Stimulated activated naive CD8-positive, alpha-beta T cell treated with anti-CD3 and anti-CD28 coated beads, Interleukin-15, amount 100 ng/mL, for 72 hours (primary cell): Measurements from ENCODE around the gene PTH2.

Experiments used
- ATAC-seq: fragments of 150-1000 bp; cut with Tn5 transposase; 2 replicates; pipeline ENCODE4 v1.10.0; 2021; ENCODE audit warnings: mild to moderate bottlenecking, moderate library complexity
- DNase-seq, 2 donors: peaks; one replicate each; pipeline ENCODE4 v3.0.0; 2021 to 2022
- H3K27ac Mint-ChIP-seq, 2 donors: one replicate each; pipeline ENCODE4 v1.8.0; 2022; ENCODE audit warnings: mild to moderate bottlenecking in 2 of 2, mixed read lengths in 2 of 2, moderate library complexity in 2 of 2
- H3K27me3 Mint-ChIP-seq: one replicate; pipeline ENCODE4 v1.8.0; 2022; ENCODE audit warnings: mixed read lengths
- H3K4me1 Mint-ChIP-seq: one replicate; pipeline ENCODE4 v1.8.0; 2022; ENCODE audit warnings: mild to moderate bottlenecking, mixed read lengths
- H3K4me3 Mint-ChIP-seq, 2 donors: one replicate each; pipeline ENCODE4 v1.8.0; 2022; ENCODE audit warnings: mild to moderate bottlenecking in 2 of 2, mixed read lengths in 2 of 2, moderate library complexity in 1 of 2
- H3K9me3 Mint-ChIP-seq, 2 donors: one replicate each; pipeline ENCODE4 v1.8.0; 2022; ENCODE audit warnings: mixed read lengths in 2 of 2

PTH2 gene

GRCh38 chr19:49440439-49441209 is 17.4 kb upstream of the PTH2 start:
- Mint-ChIP-seq H3K27ac (no peak overlapping the region), H3K27me3 (peaks cover 72% of the 10 kb centered on the region), H3K9me3 (no peaks in the 10 kb centered on the region), H3K4me3 (peak overlapping the region; percentile 47 to 61), H3K4me1 (peaks cover 56% of the 10 kb centered on the region)
- ATAC-seq (no peak), DNase-seq (no peak)

- no peak for DNase-seq
These were observed 16.6 kb upstream of the PTH2 start for GRCh38 chr19:49439836-49440235.

GRCh38 chr19:49438261-49438660 is 15.0 kb upstream of the PTH2 start:
- H3K9me3 Mint-ChIP-seq = no peaks in the 10 kb centered on the region
- DNase-seq (no peak), ATAC-seq (no peak)
- H3K27ac Mint-ChIP-seq = no peak overlapping the region
- peaks cover 96% of the 10 kb centered on the region for H3K27me3 Mint-ChIP-seq
- peaks cover 48% of the 10 kb centered on the region for H3K4me1 Mint-ChIP-seq
- no peak overlapping the region for H3K4me3 Mint-ChIP-seq

More at GRCh38 chr19:49439836-49440235, 16.6 kb upstream of the PTH2 start:
- Mint-ChIP-seq H3K9me3 (no peaks in the 10 kb centered on the region), H3K27me3 (peaks cover 80% of the 10 kb centered on the region), H3K4me1 (peaks cover 53% of the 10 kb centered on the region), H3K27ac (no peak overlapping the region), H3K4me3 (no peak overlapping the region)
- no peak for ATAC-seq

- Mint-ChIP-seq H3K27ac (peak overlapping the region in 1 of 2 donors; percentile 90), H3K4me3 (peak overlapping the region in 1 of 2 donors; percentile 75), H3K4me1 (peaks cover 52% of the 10 kb centered on the region), H3K27me3 (peaks cover 100% of the 10 kb centered on the region), H3K9me3 (no peaks in the 10 kb centered on the region)
- ATAC-seq (no peak), DNase-seq (no peak)
These were observed 14.0 kb upstream of the PTH2 start for GRCh38 chr19:49437231-49437630.

- H3K4me1 Mint-ChIP-seq = peaks cover 48% of the 10 kb centered on the region
- H3K27me3 Mint-ChIP-seq = peaks cover 100% of the 10 kb centered on the region
- DNase-seq = peak; percentile 68 to 75
- ATAC-seq = peak; percentile 36
- H3K4me3 Mint-ChIP-seq = peak overlapping the region in 1 of 2 donors; percentile 75
- H3K9me3 Mint-ChIP-seq = no peaks in the 10 kb centered on the region
- peak overlapping the region in 1 of 2 donors; percentile 90 for H3K27ac Mint-ChIP-seq
These were observed 13.3 kb upstream of the PTH2 start for GRCh38 chr19:49436381-49437017.

GRCh38 chr19:49435670-49436069 is 12.4 kb upstream of the PTH2 start:
- Mint-ChIP-seq H3K4me1 (peaks cover 47% of the 10 kb centered on the region), H3K9me3 (no peaks in the 10 kb centered on the region), H3K27me3 (peaks cover 100% of the 10 kb centered on the region), H3K27ac (no peak overlapping the region), H3K4me3 (no peak overlapping the region)
- ATAC-seq = no peak
- DNase-seq = no peak

GRCh38 chr19:49434907-49435583 is 11.8 kb upstream of the PTH2 start:
- Mint-ChIP-seq H3K9me3 (no peaks in the 10 kb centered on the region), H3K4me3 (no peak overlapping the region)
- DNase-seq = no peak

GRCh38 chr19:49433240-49433901 is 10.1 kb upstream of the PTH2 start:
- no peaks in the 10 kb centered on the region for H3K9me3 Mint-ChIP-seq
- peaks cover 100% of the 10 kb centered on the region for H3K27me3 Mint-ChIP-seq
- H3K4me1 Mint-ChIP-seq = peaks cover 61% of the 10 kb centered on the region
- no peak for ATAC-seq
- DNase-seq = no peak
- peak overlapping the region; percentile 17 to 53 for H3K4me3 Mint-ChIP-seq
- no peak overlapping the region for H3K27ac Mint-ChIP-seq

More at GRCh38 chr19:49434907-49435583, 11.8 kb upstream of the PTH2 start:
- ATAC-seq = no peak
- H3K4me1 Mint-ChIP-seq = peaks cover 50% of the 10 kb centered on the region
- no peak overlapping the region for H3K27ac Mint-ChIP-seq
- H3K27me3 Mint-ChIP-seq = peaks cover 100% of the 10 kb centered on the region

- H3K27ac Mint-ChIP-seq = no peak overlapping the region
These were observed 9.2 kb upstream of the PTH2 start for GRCh38 chr19:49432141-49433073.

GRCh38 chr19:49431330-49431749 is 8.1 kb upstream of the PTH2 start:
- DNase-seq = no peak
- peaks cover 69% of the 10 kb centered on the region for H3K4me1 Mint-ChIP-seq
- ATAC-seq = no peak

More at GRCh38 chr19:49432141-49433073, 9.2 kb upstream of the PTH2 start:
- Mint-ChIP-seq H3K4me1 (peaks cover 69% of the 10 kb centered on the region), H3K4me3 (peak overlapping the region in 1 of 2 donors; percentile 41), H3K27me3 (peaks cover 100% of the 10 kb centered on the region), H3K9me3 (no peaks in the 10 kb centered on the region)
- no peak for DNase-seq
- no peak for ATAC-seq

GRCh38 chr19:49430678-49431329 is 7.6 kb upstream of the PTH2 start:
- DNase-seq (peak in 1 of 2 donors; percentile 46), ATAC-seq (peak; percentile 69)
- H3K27ac Mint-ChIP-seq = no peak overlapping the region
- no peaks in the 10 kb centered on the region for H3K9me3 Mint-ChIP-seq
- H3K27me3 Mint-ChIP-seq = peaks cover 100% of the 10 kb centered on the region
- no peak overlapping the region for H3K4me3 Mint-ChIP-seq
- peaks cover 69% of the 10 kb centered on the region for H3K4me1 Mint-ChIP-seq

More at GRCh38 chr19:49431330-49431749, 8.1 kb upstream of the PTH2 start:
- Mint-ChIP-seq H3K27me3 (peaks cover 100% of the 10 kb centered on the region), H3K27ac (no peak overlapping the region), H3K9me3 (no peaks in the 10 kb centered on the region), H3K4me3 (no peak overlapping the region)

- peaks cover 71% of the 10 kb centered on the region for H3K4me1 Mint-ChIP-seq
- H3K27ac Mint-ChIP-seq = no peak overlapping the region
- no peaks in the 10 kb centered on the region for H3K9me3 Mint-ChIP-seq
- ATAC-seq = no peak
- peaks cover 100% of the 10 kb centered on the region for H3K27me3 Mint-ChIP-seq
- H3K4me3 Mint-ChIP-seq = no peak overlapping the region
- DNase-seq = no peak
These were observed 7.0 kb upstream of the PTH2 start for GRCh38 chr19:49430172-49430677.

GRCh38 chr19:49428547-49429451 is 5.6 kb upstream of the PTH2 start:
- no peak for ATAC-seq
- no peak for DNase-seq
- Mint-ChIP-seq H3K27me3 (peaks cover 100% of the 10 kb centered on the region), H3K9me3 (no peaks in the 10 kb centered on the region), H3K27ac (no peak overlapping the region), H3K4me1 (peaks cover 81% of the 10 kb centered on the region), H3K4me3 (peak overlapping the region; percentile 38 to 65)
